ENCODE data around the gene CAPSL. TPM values are rescaled to one million over a fixed set of nuclear protein-coding genes. Genes with fewer than 3 reads are reported as not detected.

CAPSL gene
- total RNA-seq, 1 experiment from 2014 or later, result not detected

GRCh38 chr5:35884191-35884769, 54.1 kb downstream of the CAPSL start:
- H3K9me3 ChIP-seq (ENCODE audit: insufficient read depth, low read depth), result no peaks in the 10 kb centered on the region
- BruUV-seq (replicated peaks), result no TSS peak
- DNase-seq, result peak; percentile 20 to 85
- TF ChIP-seq CTCF (conservative IDR thresholded peaks at IDR 0.05) (no peak), EZH2 (IDR thresholded peaks at IDR 0.05; ENCODE audit: low read depth) (no peak)
- intact Hi-C loops (cut with micrococcal nuclease; ENCODE audit: unreplicated experiment), result no loop called here
- H3K79me2 ChIP-seq (ENCODE audit: low read depth), result no peaks in the 10 kb centered on the region
- peaks cover 26% of the 10 kb centered on the region for H3K4me1 ChIP-seq (replicated peaks; ENCODE audit: insufficient read depth)
- no peaks in the 10 kb centered on the region for H3K9me2 ChIP-seq (ENCODE audit: insufficient read depth)
- peaks cover 18% of the 10 kb centered on the region for H3F3A ChIP-seq (ENCODE audit: insufficient read depth, low read depth)
- H3K4me2 ChIP-seq, result peak overlapping the region; percentile 27
- H3K27ac ChIP-seq, result peak overlapping the region; percentile 41
- CTCF ChIA-PET, result no interaction called here
- H3K27me3 ChIP-seq (ENCODE audit: insufficient read depth, low read depth), result no peaks in the 10 kb centered on the region
- H3K4me3 ChIP-seq, result no peak overlapping the region
- H2AFZ ChIP-seq, result no peak overlapping the region
- POLR2A ChIA-PET (ENCODE audit: unreplicated experiment), result no interaction called here
- H4K20me1 ChIP-seq (ENCODE audit: insufficient read depth), result no peaks in the 10 kb centered on the region
- H3K36me3 ChIP-seq (ENCODE audit: low read depth), result no peaks in the 10 kb centered on the region

GRCh38 chr5:35881758-35882157, 56.7 kb downstream of the CAPSL start:
- Histone ChIP-seq H3K4me1 (replicated peaks; ENCODE audit: insufficient read depth) (peaks cover 26% of the 10 kb centered on the region), H3K4me3 (no peak overlapping the region), H3K9me3 (ENCODE audit: insufficient read depth, low read depth) (peaks cover 6% of the 10 kb centered on the region; the same call in 1 of the 2 replicates), H3K9me2 (ENCODE audit: insufficient read depth) (no peaks in the 10 kb centered on the region), H3K79me2 (ENCODE audit: low read depth) (no peaks in the 10 kb centered on the region), H4K20me1 (ENCODE audit: insufficient read depth) (no peaks in the 10 kb centered on the region), H2AFZ (no peak overlapping the region), H3K36me3 (ENCODE audit: low read depth) (no peaks in the 10 kb centered on the region), H3F3A (ENCODE audit: insufficient read depth, low read depth) (peaks cover 18% of the 10 kb centered on the region), H3K4me2 (no peak overlapping the region), H3K27ac (no peak overlapping the region), H3K27me3 (ENCODE audit: insufficient read depth, low read depth) (no peaks in the 10 kb centered on the region)
- no TSS peak for BruUV-seq (replicated peaks)
- intact Hi-C loops (cut with micrococcal nuclease; ENCODE audit: unreplicated experiment), result no loop called here
- TF ChIP-seq EZH2 (IDR thresholded peaks at IDR 0.05; ENCODE audit: low read depth) (no peak), CTCF (conservative IDR thresholded peaks at IDR 0.05) (no peak)
- POLR2A ChIA-PET (ENCODE audit: unreplicated experiment), result no interaction called here
- DNase-seq, result no peak
- CTCF ChIA-PET, result no interaction called here

GRCh38 chr5:35880156-35880555, 58.3 kb downstream of the CAPSL start:
- Histone ChIP-seq H3K4me2 (no peak overlapping the region), H3K4me3 (no peak overlapping the region), H3K9me3 (ENCODE audit: insufficient read depth, low read depth) (peaks cover 6% of the 10 kb centered on the region; the same call in 1 of the 2 replicates), H4K20me1 (ENCODE audit: insufficient read depth) (no peaks in the 10 kb centered on the region), H3K79me2 (ENCODE audit: low read depth) (no peaks in the 10 kb centered on the region), H3K4me1 (replicated peaks; ENCODE audit: insufficient read depth) (peaks cover 22% of the 10 kb centered on the region), H3F3A (ENCODE audit: insufficient read depth, low read depth) (peaks cover 15% of the 10 kb centered on the region), H3K36me3 (ENCODE audit: low read depth) (no peaks in the 10 kb centered on the region), H3K27ac (no peak overlapping the region), H2AFZ (no peak overlapping the region), H3K27me3 (ENCODE audit: insufficient read depth, low read depth) (no peaks in the 10 kb centered on the region), H3K9me2 (ENCODE audit: insufficient read depth) (no peaks in the 10 kb centered on the region)
- DNase-seq, result no peak
- ChIA-PET POLR2A (ENCODE audit: unreplicated experiment) (interaction anchor here (0.6 kb wide), 1 partner anchor 14 kb away, joined by 3 read pairs; no protein-coding TSS in a partner anchor), CTCF (no interaction called here)
- no peak for TF ChIP-seq CTCF (conservative IDR thresholded peaks at IDR 0.05)
- no peak for TF ChIP-seq EZH2 (IDR thresholded peaks at IDR 0.05; ENCODE audit: low read depth)
- intact Hi-C loops (cut with micrococcal nuclease; ENCODE audit: unreplicated experiment), result no loop called here
- no TSS peak for BruUV-seq (replicated peaks)

All from PC-9 (cell line).